Embryonic facial prominence (tissue), 1 donor: ENCODE results near the gene BARHL1.
A peak's percentile ranks its signal among the peaks of the same experiment; 100 is the strongest.

Experiments
- DNase-seq: peaks from one replicate; pipeline ENCODE4 v3.0.0-alpha.2; 2016; ENCODE audit errors: extremely low spot score

The BARHL1 gene

GRCh38 chr9:132610661-132611060 is 28.3 kb downstream of the BARHL1 start:
- DNase-seq: peak; percentile 57

- DNase-seq: no peak
These were observed 31.9 kb downstream of the BARHL1 start for GRCh38 chr9:132614324-132614723.

DNA sequence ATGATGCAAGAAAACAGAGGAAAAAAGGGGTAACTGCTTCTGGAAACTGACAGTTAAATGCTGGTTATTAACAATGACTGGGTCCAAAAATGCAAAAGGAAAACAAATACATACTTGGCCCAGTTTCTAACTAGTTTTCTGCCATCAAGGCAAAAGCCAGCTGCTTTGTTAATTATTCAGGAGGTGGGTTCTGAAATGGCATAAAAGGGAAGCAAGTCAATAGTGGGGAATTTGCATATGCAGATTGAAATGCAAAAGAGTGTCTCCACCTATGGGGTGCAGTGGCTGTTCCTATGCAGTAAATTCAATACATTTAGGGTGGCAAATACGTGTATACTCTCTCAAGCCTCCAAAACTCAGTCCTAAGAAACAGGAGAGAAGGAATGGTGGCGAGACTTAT is 33.4 kb downstream of the BARHL1 start:
- no peak for DNase-seq

DNA sequence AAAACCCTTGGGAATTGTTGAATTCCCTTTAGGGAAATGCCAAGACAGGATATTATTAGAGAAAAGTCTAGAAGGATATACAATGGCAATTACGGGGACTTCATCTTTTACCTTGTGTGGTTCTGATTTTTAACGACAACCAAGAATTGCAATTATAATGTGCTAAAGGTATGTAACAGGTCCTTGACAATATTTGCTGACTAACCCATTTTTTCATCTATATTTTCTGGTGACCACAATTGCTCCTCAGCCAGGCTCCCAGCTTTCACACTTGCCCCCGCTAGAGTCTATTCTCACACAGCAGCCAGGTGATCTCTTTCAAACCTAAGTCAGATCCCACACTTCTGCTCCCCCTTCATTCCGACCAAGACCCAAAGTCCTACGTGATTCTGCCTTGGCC is 34.3 kb downstream of the BARHL1 start:
- no peak for DNase-seq

GRCh38 chr9:132622159-132622558 is 39.8 kb downstream of the BARHL1 start:
- DNase-seq: no peak

DNA sequence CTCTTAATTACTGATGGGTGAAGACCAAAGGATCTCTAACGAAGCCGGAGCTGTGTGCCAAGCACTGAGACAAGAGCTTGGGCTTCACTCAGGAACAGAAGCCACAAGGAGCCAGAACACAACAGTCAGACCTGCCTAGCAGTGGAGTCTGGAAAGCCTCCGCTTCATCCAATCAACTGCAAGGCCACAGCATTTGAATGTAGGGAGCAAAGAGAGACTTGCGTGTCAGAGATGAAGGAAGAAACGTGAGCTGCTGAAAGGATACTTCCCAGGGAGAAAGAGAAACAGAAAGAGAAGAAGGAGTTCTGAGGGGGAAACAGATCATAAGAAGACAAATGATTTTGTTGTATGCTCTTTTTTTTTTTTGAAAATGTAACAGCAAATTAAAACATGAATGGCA is 43.9 kb downstream of the BARHL1 start:
- no peak for DNase-seq

DNA sequence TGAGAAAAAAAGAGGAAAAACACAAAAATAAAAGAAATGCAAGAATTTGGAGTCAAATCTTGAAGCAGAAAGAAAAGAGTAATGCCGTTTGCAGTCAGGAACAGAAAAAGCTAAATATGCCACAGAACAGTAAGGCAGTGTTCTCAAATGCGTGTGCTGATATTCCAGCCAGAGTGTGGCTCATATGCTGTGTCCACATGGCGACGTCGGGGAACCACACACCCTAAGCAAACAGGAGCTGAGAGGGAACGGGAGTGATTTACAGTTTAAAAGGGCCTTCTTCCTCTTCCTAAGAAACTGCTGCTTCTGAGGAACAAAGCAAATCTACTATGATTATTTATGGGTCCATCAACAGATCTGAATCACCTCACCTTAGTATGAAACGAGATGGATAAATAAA is 44.7 kb downstream of the BARHL1 start:
- no peak for DNase-seq

DNA sequence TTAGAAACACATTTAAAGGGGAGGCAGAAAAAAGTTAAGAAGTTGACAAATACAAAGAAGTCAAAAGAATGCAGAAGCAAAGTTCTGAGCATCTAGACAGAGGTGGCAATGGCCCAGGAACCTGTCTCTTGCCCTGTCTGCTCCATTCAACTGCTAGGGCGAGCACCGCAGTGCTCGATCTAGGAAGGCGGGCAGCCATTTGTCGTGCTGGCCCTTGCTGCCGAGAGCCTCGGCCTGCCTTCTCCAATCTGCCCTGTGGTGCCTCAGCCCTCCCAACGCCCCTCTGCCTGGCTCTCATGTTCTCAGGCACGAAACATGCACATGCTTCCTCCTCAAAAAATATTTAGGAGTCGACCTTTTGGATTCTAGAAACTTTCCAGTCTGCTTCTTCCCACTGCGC is 45.2 kb downstream of the BARHL1 start:
- no peak for DNase-seq

DNA sequence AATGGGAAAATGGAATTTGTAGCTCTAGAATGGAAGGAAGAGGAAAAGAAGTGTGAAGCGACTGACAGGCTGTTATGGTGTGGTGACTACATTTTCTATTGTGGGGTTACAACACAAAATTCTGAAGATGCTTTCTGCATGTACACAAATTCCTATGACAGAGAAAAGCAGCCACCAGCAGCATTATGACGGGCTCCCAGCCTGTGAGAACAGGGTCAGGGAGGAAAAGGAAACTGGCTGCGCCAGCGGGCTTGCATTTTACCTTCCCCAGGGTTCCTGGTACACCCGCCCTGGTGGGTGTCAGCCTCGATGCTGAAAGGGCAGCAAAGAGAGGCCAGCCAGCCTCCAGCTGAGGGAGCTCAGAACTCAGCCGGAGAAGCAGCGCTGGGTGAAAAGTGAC is 46.3 kb downstream of the BARHL1 start:
- DNase-seq: no peak

- DNase-seq: no peak
These were observed 47.7 kb downstream of the BARHL1 start for GRCh38 chr9:132630116-132630515.

GRCh38 chr9:132630811-132631210 is 48.4 kb downstream of the BARHL1 start:
- no peak for DNase-seq

- no peak for DNase-seq
These were observed 48.9 kb downstream of the BARHL1 start for GRCh38 chr9:132631280-132631679.

GRCh38 chr9:132631685-132632084 is 49.3 kb downstream of the BARHL1 start:
- DNase-seq: no peak

- no peak for DNase-seq
These were observed 50.2 kb downstream of the BARHL1 start for GRCh38 chr9:132632413-132633129.

DNA sequence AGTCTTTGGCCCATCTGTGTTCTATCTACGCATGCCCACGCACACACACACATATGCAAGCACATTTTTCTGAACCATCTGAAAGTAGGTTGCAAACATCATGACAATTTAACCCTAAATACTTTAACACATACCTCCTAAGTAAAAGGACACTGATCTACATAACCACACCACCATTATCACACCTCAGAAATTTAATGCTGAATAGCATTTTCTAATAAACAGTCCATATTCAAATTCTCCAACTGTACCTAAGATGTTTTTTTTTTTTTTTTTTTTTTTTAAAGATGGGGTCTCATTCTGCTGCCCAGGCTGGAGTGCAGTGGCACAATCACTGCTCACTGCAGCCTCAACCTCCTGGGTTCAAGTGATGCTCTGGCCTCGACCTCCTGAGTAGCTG is 51.9 kb downstream of the BARHL1 start:
- no peak for DNase-seq

- DNase-seq: no peak
These were observed 54.9 kb downstream of the BARHL1 start for GRCh38 chr9:132637351-132637750.

- no peak for DNase-seq
These were observed 55.4 kb downstream of the BARHL1 start for GRCh38 chr9:132637801-132638200.

DNA sequence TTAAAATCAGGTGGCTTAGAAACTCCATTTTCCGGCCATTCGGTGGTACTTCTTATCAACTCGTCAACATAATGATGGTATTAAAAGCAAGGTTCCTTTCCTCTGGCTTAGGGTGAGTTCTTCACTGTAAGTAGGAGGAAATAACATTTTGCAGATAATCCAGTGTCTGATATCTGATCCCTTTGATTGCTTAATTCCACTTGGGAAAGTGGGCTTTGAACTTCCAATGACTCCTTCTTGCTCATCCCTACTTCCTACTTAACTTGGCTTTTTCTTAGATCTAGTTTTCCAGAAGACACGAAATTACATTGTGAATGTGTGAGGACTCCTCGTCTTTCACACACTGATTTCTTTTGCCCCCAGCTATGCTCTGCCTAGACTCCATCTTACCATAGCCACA is 55.8 kb downstream of the BARHL1 start:
- no peak for DNase-seq

- DNase-seq: no peak
These were observed 56.9 kb downstream of the BARHL1 start for GRCh38 chr9:132639322-132639721.
